HL-60 (cell line): ENCODE measurements around the gene HOXB8.

ENCODE experiments used
- GABPA ChIP-seq: IDR thresholded peaks from 2 replicates; pipeline ENCODE4 v1.6.1; 2012; ENCODE audit warnings: low read depth
- POLR2AphosphoS5 ChIP-seq: IDR thresholded peaks from 2 replicates; pipeline ENCODE4 v1.6.1; 2012; ENCODE audit warnings: low read depth
- REST ChIP-seq: IDR thresholded peaks from 2 replicates; pipeline ENCODE4 v1.6.1; 2012; ENCODE audit warnings: low read depth; ENCODE audit not compliant: insufficient replicate concordance
- SPI1 ChIP-seq: IDR thresholded peaks from 2 replicates; pipeline ENCODE4 v1.6.1; 2012; ENCODE audit warnings: low read depth, mild to moderate bottlenecking, borderline replicate concordance
- TF ChIP-seq, protein P1 (sequence below): IDR thresholded peaks from one replicate; pipeline ENCODE4 v1.5.1; 2011; ENCODE audit warnings: low read length, control low read depth, inconsistent platforms; ENCODE audit not compliant: insufficient read depth

GRCh38 chr17:48596735-48597527 is 18.2 kb downstream of the HOXB8 start:
- TF ChIP-seq, protein P1, sequence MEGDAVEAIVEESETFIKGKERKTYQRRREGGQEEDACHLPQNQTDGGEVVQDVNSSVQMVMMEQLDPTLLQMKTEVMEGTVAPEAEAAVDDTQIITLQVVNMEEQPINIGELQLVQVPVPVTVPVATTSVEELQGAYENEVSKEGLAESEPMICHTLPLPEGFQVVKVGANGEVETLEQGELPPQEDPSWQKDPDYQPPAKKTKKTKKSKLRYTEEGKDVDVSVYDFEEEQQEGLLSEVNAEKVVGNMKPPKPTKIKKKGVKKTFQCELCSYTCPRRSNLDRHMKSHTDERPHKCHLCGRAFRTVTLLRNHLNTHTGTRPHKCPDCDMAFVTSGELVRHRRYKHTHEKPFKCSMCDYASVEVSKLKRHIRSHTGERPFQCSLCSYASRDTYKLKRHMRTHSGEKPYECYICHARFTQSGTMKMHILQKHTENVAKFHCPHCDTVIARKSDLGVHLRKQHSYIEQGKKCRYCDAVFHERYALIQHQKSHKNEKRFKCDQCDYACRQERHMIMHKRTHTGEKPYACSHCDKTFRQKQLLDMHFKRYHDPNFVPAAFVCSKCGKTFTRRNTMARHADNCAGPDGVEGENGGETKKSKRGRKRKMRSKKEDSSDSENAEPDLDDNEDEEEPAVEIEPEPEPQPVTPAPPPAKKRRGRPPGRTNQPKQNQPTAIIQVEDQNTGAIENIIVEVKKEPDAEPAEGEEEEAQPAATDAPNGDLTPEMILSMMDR: no peak
- TF ChIP-seq SPI1: no peak
- no peak for TF ChIP-seq REST
- TF ChIP-seq POLR2AphosphoS5: no peak
- TF ChIP-seq GABPA: no peak
